HG03039 (cell line): ENCODE measurements around the gene ZNF831.

Source experiments
- ATAC-seq: cut with Tn5 transposase; IDR thresholded peaks from one replicate; pipeline ENCODE4 v1.9.1; 2021; ENCODE audit warnings: mild to moderate bottlenecking, moderate library complexity; ENCODE audit not compliant: unreplicated experiment

Gene ZNF831

DNA sequence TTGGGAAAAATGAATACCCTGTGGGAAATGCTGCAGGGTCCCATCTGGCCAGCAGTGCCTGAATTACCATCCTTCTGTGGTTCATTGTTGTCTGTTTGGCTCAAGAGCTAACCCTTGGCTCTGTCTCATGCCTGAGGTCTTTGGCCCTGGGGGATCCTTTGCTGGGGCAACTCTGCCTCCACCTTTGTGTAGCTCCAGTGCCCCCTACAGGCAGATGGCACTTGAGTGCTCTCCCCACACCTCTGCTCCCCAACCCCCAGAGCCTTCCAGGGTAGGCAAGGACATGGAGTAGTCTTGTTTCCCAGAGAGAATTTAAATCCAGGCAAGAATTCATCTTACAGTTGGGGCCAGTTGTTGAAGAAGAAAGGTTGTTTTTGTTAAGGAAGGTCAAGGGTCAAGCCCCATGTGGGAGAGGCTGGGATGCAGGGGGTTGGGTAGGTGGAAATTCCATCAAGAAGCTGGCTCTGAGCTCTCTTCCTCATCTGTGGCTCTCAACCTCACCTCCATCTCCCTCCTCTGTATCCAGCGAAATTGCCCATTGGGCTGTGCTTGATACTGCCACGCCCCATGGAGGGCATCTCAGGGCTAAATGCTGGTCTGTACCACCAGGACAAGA lies 44.2 kb downstream of the ZNF831 start:
- no peak for ATAC-seq

- no peak for ATAC-seq
Observed at GRCh38 chr20:59210186-59210585, 46.6 kb downstream of the ZNF831 start.

DNA sequence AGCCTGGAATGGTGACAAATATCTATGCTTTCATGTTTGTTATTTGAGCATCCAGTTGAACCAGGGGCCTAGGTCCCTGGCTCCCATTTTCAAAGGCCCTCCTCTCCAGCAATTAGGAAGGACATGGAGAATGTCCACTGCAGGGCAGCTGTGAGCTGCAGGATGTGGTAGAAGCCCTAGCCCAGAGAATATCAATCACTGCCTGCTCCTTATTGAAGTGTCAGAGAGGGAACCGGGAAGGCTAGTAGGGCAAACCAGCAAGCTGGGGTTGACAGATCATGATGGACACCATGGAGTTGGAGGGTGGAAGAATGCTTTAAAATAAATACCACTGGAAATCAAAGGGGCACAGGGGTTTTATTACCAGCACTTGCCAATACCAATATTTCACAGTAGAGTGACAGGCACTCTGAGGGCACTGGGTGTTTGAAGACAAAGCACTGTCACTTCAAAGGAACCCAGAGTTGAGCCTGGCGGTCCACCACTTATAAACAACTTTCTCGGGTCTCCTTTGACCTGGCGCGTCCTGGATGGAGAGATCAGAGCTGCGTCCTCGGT lies 47.7 kb downstream of the ZNF831 start:
- no peak for ATAC-seq

- ATAC-seq = no peak
Observed at GRCh38 chr20:59214073-59214472, 50.5 kb downstream of the ZNF831 start.

- no peak for ATAC-seq
Observed at GRCh38 chr20:59214606-59215547, 51.3 kb downstream of the ZNF831 start.

GRCh38 chr20:59217173-59217572 lies 53.6 kb downstream of the ZNF831 start:
- ATAC-seq = no peak

DNA sequence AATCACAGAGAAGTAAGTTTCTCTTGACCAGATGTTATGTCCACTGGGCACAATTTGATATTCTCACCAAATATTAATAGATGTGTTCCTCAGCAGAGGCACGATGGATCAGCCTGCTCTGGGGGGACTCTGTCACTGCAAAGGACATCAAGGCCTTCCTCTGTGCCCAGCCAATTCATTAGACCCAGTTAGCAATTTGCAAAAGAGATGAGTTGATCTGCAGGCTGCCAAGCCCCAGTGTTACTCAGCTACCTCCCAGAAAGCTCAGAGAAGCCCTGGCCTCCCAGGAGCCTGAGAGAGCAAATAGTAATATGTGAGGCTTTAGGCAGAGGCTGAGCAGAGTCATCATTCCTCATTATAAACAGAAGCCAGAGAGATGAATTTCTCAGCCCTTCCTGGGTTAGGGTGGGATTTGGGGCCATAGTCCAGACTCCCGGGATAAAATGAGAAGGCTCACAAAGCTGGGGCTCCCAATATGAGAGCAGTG lies 54.2 kb downstream of the ZNF831 start:
- no peak for ATAC-seq

GRCh38 chr20:59219211-59219610 lies 55.6 kb downstream of the ZNF831 start:
- ATAC-seq = no peak

DNA sequence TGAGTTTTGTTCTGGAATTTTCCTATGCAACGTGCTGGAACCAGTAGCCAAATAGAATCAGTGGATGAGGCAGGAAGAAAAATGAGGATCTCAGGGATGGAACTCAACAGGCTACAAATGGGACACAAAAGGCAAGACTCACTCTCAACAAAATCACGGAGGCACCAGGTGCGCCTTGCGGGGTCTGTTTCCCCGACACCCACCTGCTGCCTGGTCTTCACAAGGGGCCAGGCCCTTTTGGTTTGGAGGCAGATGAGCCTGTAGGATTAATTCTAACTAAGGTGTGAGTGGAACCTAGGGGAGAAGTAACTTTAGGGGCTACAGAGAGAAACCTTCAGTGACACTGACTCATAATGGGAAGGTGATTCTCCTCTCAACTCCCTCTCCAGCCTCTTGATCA lies 56.5 kb downstream of the ZNF831 start:
- ATAC-seq = no peak

GRCh38 chr20:59221049-59221706 lies 57.6 kb downstream of the ZNF831 start:
- ATAC-seq = no peak

GRCh38 chr20:59221707-59222252 lies 58.2 kb downstream of the ZNF831 start:
- no peak for ATAC-seq

- peak; percentile 75 for ATAC-seq
Observed at GRCh38 chr20:59222253-59223181, 58.9 kb downstream of the ZNF831 start.

- no peak for ATAC-seq
Observed at GRCh38 chr20:59223182-59223601, 59.6 kb downstream of the ZNF831 start.

GRCh38 chr20:59223750-59224149 lies 60.1 kb downstream of the ZNF831 start:
- ATAC-seq = no peak

GRCh38 chr20:59224236-59224635 lies 60.6 kb downstream of the ZNF831 start:
- no peak for ATAC-seq

DNA sequence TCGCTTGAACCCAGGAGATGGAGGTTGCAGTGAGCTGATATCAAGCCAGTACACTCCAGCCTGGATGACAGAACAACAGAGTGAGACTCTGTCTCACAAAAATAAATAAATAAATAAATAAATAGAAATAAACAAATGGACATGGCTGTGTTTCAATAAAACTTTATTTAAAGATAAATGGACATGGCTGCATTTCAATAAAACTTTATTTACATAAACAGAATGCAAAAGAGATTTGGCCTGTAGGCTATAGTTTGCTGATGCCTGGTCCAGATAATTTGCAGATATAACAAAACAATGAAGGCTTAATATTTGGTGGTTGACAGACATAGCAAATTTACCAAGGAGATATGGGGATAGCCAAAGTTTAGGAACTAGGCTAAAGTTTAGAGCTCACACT lies 66.8 kb downstream of the ZNF831 start:
- no peak for ATAC-seq

- ATAC-seq = no peak
Observed at GRCh38 chr20:59231124-59231804, 67.6 kb downstream of the ZNF831 start.

DNA sequence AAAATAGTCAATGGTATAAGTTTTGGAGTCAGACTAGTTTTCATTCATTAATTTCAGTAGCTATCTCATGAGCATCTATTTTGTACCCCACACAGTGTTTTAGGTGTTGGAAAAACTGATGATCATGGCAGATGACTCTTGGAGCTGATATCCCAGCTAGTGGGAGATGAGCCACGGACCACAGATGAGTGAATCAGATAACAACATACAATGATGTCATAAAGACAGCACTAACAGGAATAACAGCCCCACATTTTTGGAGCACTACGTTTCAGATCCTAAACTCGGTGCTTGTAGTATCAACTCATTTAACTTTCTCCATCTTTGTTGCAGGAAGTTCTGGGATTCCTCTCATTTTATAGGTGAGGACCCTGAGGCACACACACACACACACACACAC lies 69.0 kb downstream of the ZNF831 start:
- ATAC-seq = no peak

GRCh38 chr20:59235226-59235625 lies 71.6 kb downstream of the ZNF831 start:
- ATAC-seq = no peak
